ENCODE data around the gene PRRT1.

Gene PRRT1

DNA sequence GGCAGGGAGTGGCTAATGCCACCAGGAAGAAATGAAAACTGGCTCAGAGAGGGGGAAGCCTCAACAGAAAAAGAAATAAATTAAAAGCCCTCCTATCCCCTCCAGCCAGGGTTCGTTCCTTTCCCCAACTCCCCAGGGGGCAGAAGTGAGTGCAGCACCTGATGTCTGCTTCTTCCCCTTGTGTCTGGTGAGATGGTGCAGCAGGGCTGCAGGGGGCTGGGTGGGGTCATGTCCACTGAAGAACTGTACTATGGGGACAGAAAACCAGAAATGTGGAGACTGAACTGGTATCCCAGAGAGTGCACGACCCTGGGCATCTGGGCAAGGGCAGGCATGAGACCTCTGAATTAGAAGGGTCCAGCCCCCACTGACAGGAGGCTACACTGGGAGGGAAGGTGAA is 16.6 kb upstream of the PRRT1 start:
- no peak for TF ChIP-seq NFIC (IDR thresholded peaks at IDR 0.05)
- no peak for TF ChIP-seq CEBPB (IDR thresholded peaks at IDR 0.05)
- TF ChIP-seq ZBTB7A (IDR thresholded peaks at IDR 0.05; ENCODE audit: low read depth) = no peak
- no peak for TF ChIP-seq MAX (IDR thresholded peaks at IDR 0.05)
- TF ChIP-seq TEAD4 (IDR thresholded peaks at IDR 0.05) = no peak
- no peak for TF ChIP-seq TAF1 (IDR thresholded peaks at IDR 0.05; ENCODE audit: low read depth)
- TF ChIP-seq, protein P1, sequence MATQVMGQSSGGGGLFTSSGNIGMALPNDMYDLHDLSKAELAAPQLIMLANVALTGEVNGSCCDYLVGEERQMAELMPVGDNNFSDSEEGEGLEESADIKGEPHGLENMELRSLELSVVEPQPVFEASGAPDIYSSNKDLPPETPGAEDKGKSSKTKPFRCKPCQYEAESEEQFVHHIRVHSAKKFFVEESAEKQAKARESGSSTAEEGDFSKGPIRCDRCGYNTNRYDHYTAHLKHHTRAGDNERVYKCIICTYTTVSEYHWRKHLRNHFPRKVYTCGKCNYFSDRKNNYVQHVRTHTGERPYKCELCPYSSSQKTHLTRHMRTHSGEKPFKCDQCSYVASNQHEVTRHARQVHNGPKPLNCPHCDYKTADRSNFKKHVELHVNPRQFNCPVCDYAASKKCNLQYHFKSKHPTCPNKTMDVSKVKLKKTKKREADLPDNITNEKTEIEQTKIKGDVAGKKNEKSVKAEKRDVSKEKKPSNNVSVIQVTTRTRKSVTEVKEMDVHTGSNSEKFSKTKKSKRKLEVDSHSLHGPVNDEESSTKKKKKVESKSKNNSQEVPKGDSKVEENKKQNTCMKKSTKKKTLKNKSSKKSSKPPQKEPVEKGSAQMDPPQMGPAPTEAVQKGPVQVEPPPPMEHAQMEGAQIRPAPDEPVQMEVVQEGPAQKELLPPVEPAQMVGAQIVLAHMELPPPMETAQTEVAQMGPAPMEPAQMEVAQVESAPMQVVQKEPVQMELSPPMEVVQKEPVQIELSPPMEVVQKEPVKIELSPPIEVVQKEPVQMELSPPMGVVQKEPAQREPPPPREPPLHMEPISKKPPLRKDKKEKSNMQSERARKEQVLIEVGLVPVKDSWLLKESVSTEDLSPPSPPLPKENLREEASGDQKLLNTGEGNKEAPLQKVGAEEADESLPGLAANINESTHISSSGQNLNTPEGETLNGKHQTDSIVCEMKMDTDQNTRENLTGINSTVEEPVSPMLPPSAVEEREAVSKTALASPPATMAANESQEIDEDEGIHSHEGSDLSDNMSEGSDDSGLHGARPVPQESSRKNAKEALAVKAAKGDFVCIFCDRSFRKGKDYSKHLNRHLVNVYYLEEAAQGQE (IDR thresholded peaks at IDR 0.05; ENCODE audit: low read depth) = no peak
- TF ChIP-seq FOXM1 (IDR thresholded peaks at IDR 0.05; ENCODE audit: borderline replicate concordance, low read depth) = no peak
- TF ChIP-seq USF1 (IDR thresholded peaks at IDR 0.05) = no peak
- no peak for TF ChIP-seq RAD21 (IDR thresholded peaks at IDR 0.05; ENCODE audit: low read depth)
- no peak for TF ChIP-seq EP300 (IDR thresholded peaks at IDR 0.05; ENCODE audit: borderline replicate concordance)
- TF ChIP-seq CREB1 (IDR thresholded peaks at IDR 0.05; ENCODE audit: low read depth) = no peak
- no peak for TF ChIP-seq YY1 (IDR thresholded peaks at IDR 0.05; ENCODE audit: low read depth)
- TF ChIP-seq TCF12 (IDR thresholded peaks at IDR 0.05; ENCODE audit: low read depth) = no peak
- TF ChIP-seq EGR1 (IDR thresholded peaks at IDR 0.05) = no peak

DNA sequence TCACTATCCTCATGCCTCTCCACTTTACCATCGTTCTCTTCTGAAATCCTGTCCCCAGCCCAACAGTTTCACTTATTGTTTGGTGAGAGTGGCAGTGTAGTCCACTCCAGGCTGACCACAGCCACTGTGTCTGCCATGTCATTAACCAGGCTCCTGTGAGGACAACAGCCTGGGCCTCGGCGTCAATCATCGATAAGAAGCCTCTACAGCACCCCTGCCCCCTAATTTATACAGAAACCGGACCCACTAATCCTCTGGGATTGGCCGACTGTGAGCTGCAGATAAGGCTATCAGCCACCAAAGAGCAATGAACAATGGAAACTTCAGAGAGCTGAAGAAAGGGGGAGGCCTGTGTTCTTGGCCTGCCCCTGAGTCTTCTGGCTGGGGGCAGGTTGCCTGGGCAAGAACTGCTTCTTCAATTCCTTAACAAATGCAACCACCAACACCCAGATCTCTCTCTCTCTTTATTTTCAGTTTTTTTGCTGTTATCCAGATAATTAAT is 16.1 kb upstream of the PRRT1 start:
- TF ChIP-seq TCF12 (IDR thresholded peaks at IDR 0.05; ENCODE audit: low read depth) (no peak), YY1 (IDR thresholded peaks at IDR 0.05; ENCODE audit: low read depth) (no peak), USF1 (IDR thresholded peaks at IDR 0.05) (no peak), MAX (IDR thresholded peaks at IDR 0.05) (no peak), TAF1 (IDR thresholded peaks at IDR 0.05; ENCODE audit: low read depth) (no peak), EP300 (IDR thresholded peaks at IDR 0.05; ENCODE audit: borderline replicate concordance) (no peak), EGR1 (IDR thresholded peaks at IDR 0.05) (no peak), RAD21 (IDR thresholded peaks at IDR 0.05; ENCODE audit: low read depth) (no peak), CREB1 (IDR thresholded peaks at IDR 0.05; ENCODE audit: low read depth) (no peak), CEBPB (IDR thresholded peaks at IDR 0.05) (no peak), ZBTB7A (IDR thresholded peaks at IDR 0.05; ENCODE audit: low read depth) (no peak), NFIC (IDR thresholded peaks at IDR 0.05) (no peak), FOXM1 (IDR thresholded peaks at IDR 0.05; ENCODE audit: borderline replicate concordance, low read depth) (no peak)
- TF ChIP-seq, protein P1 (IDR thresholded peaks at IDR 0.05; ENCODE audit: low read depth) = no peak

DNA sequence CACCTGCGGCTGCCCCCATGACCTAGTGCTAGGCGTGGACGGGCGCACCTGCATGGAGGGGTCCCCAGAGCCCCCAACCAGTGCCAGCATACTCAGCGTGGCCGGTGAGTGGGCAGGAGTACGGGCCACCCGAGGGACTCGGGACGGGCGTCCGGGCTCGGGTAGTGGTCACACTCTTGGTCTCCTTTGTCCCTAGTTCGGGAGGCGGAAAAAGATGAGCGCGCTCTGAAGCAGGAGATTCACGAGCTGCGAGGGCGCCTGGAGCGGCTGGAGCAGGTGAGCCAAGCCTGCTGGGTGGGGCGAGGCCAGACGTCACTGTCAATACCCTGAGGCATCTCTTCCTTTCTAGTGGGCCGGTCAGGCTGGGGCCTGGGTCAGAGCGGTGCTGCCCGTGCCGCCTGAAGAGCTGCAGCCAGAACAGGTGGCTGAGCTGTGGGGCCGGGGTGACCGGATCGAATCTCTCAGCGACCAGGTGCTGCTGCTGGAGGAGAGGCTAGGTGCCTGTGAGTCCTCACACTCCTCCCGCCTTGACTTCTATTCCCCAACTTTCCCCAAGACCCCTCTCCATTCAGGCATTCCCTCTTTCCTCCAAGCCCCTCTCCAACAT is 15.5 kb upstream of the PRRT1 start:
- TF ChIP-seq NFIC (IDR thresholded peaks at IDR 0.05) (no peak), ZBTB7A (IDR thresholded peaks at IDR 0.05; ENCODE audit: low read depth) (no peak), CEBPB (IDR thresholded peaks at IDR 0.05) (no peak), TAF1 (IDR thresholded peaks at IDR 0.05; ENCODE audit: low read depth) (no peak), RAD21 (IDR thresholded peaks at IDR 0.05; ENCODE audit: low read depth) (no peak), FOXM1 (IDR thresholded peaks at IDR 0.05; ENCODE audit: borderline replicate concordance, low read depth) (no peak)
- TF ChIP-seq, protein P1 (IDR thresholded peaks at IDR 0.05; ENCODE audit: low read depth) = no peak

GRCh38 chr6:32166411-32167061 is 14.8 kb upstream of the PRRT1 start:
- TF ChIP-seq USF1 (IDR thresholded peaks at IDR 0.05) = no peak
- TF ChIP-seq ZBTB7A (IDR thresholded peaks at IDR 0.05; ENCODE audit: low read depth) = no peak
- no peak for TF ChIP-seq TEAD4 (IDR thresholded peaks at IDR 0.05)
- TF ChIP-seq, protein P1 (IDR thresholded peaks at IDR 0.05; ENCODE audit: low read depth) = no peak
- TF ChIP-seq MAX (IDR thresholded peaks at IDR 0.05) = no peak
- peak; percentile 24; the same call in 1 of the 2 replicates for TF ChIP-seq RAD21 (IDR thresholded peaks at IDR 0.05; ENCODE audit: low read depth)
